OCI-LY7 (cell line): ENCODE data around the gene FNDC3B. TPM values are rescaled to one million over a fixed set of nuclear protein-coding genes. Genes with fewer than 3 reads are reported as not detected.

Source experiments
- BruUV-seq: library from RNA; stranded (reverse); fragments of 400-500 nt; replicated peaks from 2 replicates; lab custom pipeline; 2021; lab: Mats Ljungman, UMichigan
- CTCF ChIA-PET: fragments of 300-600 bp; sonication (Branson Sonifier 250); formaldehyde crosslinking; loops from one replicate; lab custom pipeline; 2022; ENCODE audit warnings: antibody characterized with exemption; ENCODE audit not compliant: unreplicated experiment; lab: Charles Lee
- POLR2A ChIA-PET: fragments of 300-600 bp; sonication (Branson Sonifier 250); formaldehyde crosslinking; loops from one replicate; lab custom pipeline; 2022; ENCODE audit warnings: antibody characterized with exemption; lab: Charles Lee
- DNase-seq: peaks from one replicate; pipeline ENCODE4 v3.0.0-alpha.2; 2015; ENCODE audit warnings: low spot score
- H2AFZ ChIP-seq: fragments of 200-600 bp; sonication (generic), shearing (Covaris generic); 2 replicates; pipeline ENCODE4 v1.6.1; 2014; ENCODE audit warnings: mild to moderate bottlenecking, antibody characterized with exemption, low read length, moderate library complexity
- H3K27ac ChIP-seq: fragments of 200-600 bp; sonication (generic); 2 replicates; pipeline ENCODE4 v1.5.1; 2014; ENCODE audit warnings: mixed run types, low read depth, mild to moderate bottlenecking, moderate library complexity, low read length, inconsistent platforms; ENCODE audit not compliant: poor library complexity, severe bottlenecking
- H3K36me3 ChIP-seq: fragments of 200-600 bp; sonication (generic); 2 replicates; pipeline ENCODE4 v1.6.1; 2014; ENCODE audit warnings: mild to moderate bottlenecking, antibody characterized with exemption, low read length, moderate library complexity, mixed read lengths; ENCODE audit not compliant: insufficient read depth
- H3K4me1 ChIP-seq: fragments of 200-600 bp; sonication (generic); 2 replicates; pipeline ENCODE4 v1.5.1; 2014; ENCODE audit warnings: mild to moderate bottlenecking, low read length; ENCODE audit not compliant: insufficient read depth, poor library complexity, severe bottlenecking
- H3K4me2 ChIP-seq: fragments of 200-600 bp; sonication (generic); 2 replicates; pipeline ENCODE4 v1.6.1; 2014; ENCODE audit warnings: mild to moderate bottlenecking, low read length
- H3K4me3 ChIP-seq: fragments of 200-600 bp; sonication (generic); 2 replicates; pipeline ENCODE4 v1.5.1; 2014; ENCODE audit warnings: mild to moderate bottlenecking, low read depth, low read length; ENCODE audit not compliant: poor library complexity, severe bottlenecking
- H3K79me2 ChIP-seq: fragments of 200-600 bp; sonication (generic); 2 replicates; pipeline ENCODE4 v1.6.1; 2016; ENCODE audit warnings: low read depth, mild to moderate bottlenecking, low read length, moderate library complexity, mixed read lengths; ENCODE audit not compliant: insufficient read depth
- H3K9me2 ChIP-seq: fragments of 200-600 bp; sonication (generic); 2 replicates; pipeline ENCODE4 v1.6.1; 2016; ENCODE audit warnings: mild to moderate bottlenecking, low read length, mixed read lengths; ENCODE audit not compliant: insufficient read depth
- H3K9me3 ChIP-seq: fragments of 200-600 bp; sonication (generic); 2 replicates; pipeline ENCODE4 v1.6.1; 2014; ENCODE audit warnings: mild to moderate bottlenecking, mixed run types, low read length, mixed read lengths
- H4K20me1 ChIP-seq: fragments of 200-600 bp; sonication (generic); 2 replicates; pipeline ENCODE4 v1.6.1; 2014; ENCODE audit warnings: mild to moderate bottlenecking, antibody characterized with exemption, low read length, moderate library complexity, mixed read lengths; ENCODE audit not compliant: insufficient read depth
- CTCF ChIP-seq: fragments of 200-600 bp; sonication (generic); conservative IDR thresholded peaks from 2 replicates; pipeline ENCODE4 v1.5.1; 2014; ENCODE audit warnings: mild to moderate bottlenecking, antibody characterized with exemption, low read length, moderate library complexity, mixed read lengths
- EZH2phosphoT487 ChIP-seq: fragments of 200-600 bp; sonication (generic); IDR thresholded peaks from 2 replicates; pipeline ENCODE4 v1.6.1; 2018; ENCODE audit warnings: low read depth, borderline replicate concordance, mild to moderate bottlenecking, mixed run types, antibody characterized with exemption, low read length, moderate library complexity, mixed read lengths
- intact Hi-C: fragments of 100-400 bp; cut with micrococcal nuclease; formaldehyde crosslinking; loops from one replicate; pipeline ENCODE4 v1.10.0; 2022; ENCODE audit not compliant: unreplicated experiment
- total RNA-seq, 2 experiments: library from RNA; depleted of rRNA in 1 of 2; stranded (reverse); fragments of >200 nt in 1 of 2; shearing (Covaris generic) in 1 of 2; gene quantifications; 2 replicates each; pipeline ENCODE4 v1.2.3, GENCODE V29; 2014 to 2022

The FNDC3B gene
- total RNA-seq, 2 experiments from 2014 or later, result 23.3 to 28.5 TPM

GRCh38 chr3:172170841-172171240 lies 131.5 kb downstream of the FNDC3B start:
- no peak overlapping the region for H3K4me2 ChIP-seq
- no TSS peak for BruUV-seq
- no peaks in the 10 kb centered on the region for H4K20me1 ChIP-seq
- no peaks in the 10 kb centered on the region for H3K79me2 ChIP-seq
- CTCF ChIA-PET, result no interaction called here
- no peaks in the 10 kb centered on the region for H3K36me3 ChIP-seq
- intact Hi-C loops, result no loop called here
- no peak overlapping the region for H3K4me3 ChIP-seq
- TF ChIP-seq EZH2phosphoT487 (no peak), CTCF (no peak)
- H3K9me2 ChIP-seq, result no peaks in the 10 kb centered on the region
- POLR2A ChIA-PET, result interaction anchor here (0.6 to 1.7 kb wide), 4 partner anchors 10 to 1845 kb away, joined by 3 to 5 read pairs (median 3); no protein-coding TSS in a partner anchor
- no peaks in the 10 kb centered on the region for H3K9me3 ChIP-seq
- no peak overlapping the region for H3K27ac ChIP-seq
- no peak for DNase-seq
- no peaks in the 10 kb centered on the region for H3K4me1 ChIP-seq
- H2AFZ ChIP-seq, result no peak overlapping the region

- POLR2A ChIA-PET, result interaction anchor here (0.6 to 1.7 kb wide), 3 partner anchors 41 to 133 kb away, joined by 3 to 7 read pairs (median 4); no protein-coding TSS in a partner anchor
- no TSS peak for BruUV-seq
Measured at GRCh38 chr3:172171396-172172075, 132.2 kb downstream of the FNDC3B start.

More at GRCh38 chr3:172171396-172172075, 132.2 kb downstream of the FNDC3B start:
- intact Hi-C loops, result no loop called here
- TF ChIP-seq CTCF, result no peak
- TF ChIP-seq EZH2phosphoT487, result no peak
- no peaks in the 10 kb centered on the region for H3K9me2 ChIP-seq
- H3K4me3 ChIP-seq, result no peak overlapping the region
- no peaks in the 10 kb centered on the region for H3K36me3 ChIP-seq
- no peak for DNase-seq
- H3K27ac ChIP-seq, result no peak overlapping the region
- no peaks in the 10 kb centered on the region for H3K4me1 ChIP-seq
- no peak overlapping the region for H3K4me2 ChIP-seq
- H3K79me2 ChIP-seq, result no peaks in the 10 kb centered on the region
- H3K9me3 ChIP-seq, result no peaks in the 10 kb centered on the region
- H2AFZ ChIP-seq, result no peak overlapping the region
- CTCF ChIA-PET, result no interaction called here
- H4K20me1 ChIP-seq, result no peaks in the 10 kb centered on the region
